Measurements from ENCODE around the gene HOXD12.

HOXD12 gene

DNA sequence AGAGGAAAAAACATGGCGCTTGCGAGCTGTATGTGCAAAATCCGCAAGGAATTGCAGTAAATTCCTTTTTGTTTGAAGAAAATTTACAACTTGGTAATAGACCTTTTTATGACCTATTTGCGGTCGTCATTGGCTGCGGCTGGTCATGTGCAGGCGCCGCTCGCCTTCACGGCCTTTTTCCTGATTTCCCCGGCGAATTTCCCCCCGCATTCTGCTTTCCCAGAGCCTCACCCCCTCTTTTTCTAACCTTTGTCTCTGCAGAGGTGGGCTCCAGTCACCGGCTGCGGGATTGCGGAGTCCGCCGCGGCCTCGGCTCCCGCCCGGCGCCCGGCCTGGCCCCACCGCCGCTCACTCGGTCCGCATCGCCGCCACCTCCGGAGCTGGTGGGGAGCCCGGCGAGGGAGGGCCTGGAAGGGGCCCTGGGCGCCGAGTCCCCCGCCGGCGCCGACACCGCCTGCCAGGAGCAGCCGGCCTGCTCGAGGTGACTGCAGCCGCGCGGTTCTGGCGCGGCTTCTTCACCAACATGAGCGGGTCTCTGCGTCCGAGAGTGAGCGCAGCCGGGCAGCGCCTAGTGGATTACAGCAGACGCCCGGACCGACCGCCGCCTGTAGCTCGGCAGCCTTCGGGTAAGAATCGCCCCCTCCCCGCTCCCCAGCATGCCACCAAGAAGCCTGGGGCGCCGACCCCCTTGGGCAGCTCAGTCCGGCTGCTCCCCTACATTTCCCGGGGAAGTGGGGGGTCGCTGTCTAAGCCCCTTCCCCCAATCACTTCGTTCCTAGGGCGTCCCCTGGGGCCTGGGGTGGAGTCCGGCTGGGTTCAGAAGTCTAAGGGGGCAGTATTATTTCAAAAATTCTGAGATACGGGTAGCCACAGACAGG is 37.0 kb downstream of the HOXD12 start:
- peak; percentile 79 for DNase-seq

- DNase-seq: no peak
These were observed 37.6 kb downstream of the HOXD12 start for GRCh38 chr2:176137252-176137580.

GRCh38 chr2:176137906-176138305 is 38.3 kb downstream of the HOXD12 start:
- no peak for DNase-seq

GRCh38 chr2:176138526-176138922 is 38.9 kb downstream of the HOXD12 start:
- DNase-seq: no peak

GRCh38 chr2:176138923-176139660 is 39.5 kb downstream of the HOXD12 start:
- no peak for DNase-seq

- peak; percentile 81 for DNase-seq
These were observed 40.3 kb downstream of the HOXD12 start for GRCh38 chr2:176139661-176140512.

DNA sequence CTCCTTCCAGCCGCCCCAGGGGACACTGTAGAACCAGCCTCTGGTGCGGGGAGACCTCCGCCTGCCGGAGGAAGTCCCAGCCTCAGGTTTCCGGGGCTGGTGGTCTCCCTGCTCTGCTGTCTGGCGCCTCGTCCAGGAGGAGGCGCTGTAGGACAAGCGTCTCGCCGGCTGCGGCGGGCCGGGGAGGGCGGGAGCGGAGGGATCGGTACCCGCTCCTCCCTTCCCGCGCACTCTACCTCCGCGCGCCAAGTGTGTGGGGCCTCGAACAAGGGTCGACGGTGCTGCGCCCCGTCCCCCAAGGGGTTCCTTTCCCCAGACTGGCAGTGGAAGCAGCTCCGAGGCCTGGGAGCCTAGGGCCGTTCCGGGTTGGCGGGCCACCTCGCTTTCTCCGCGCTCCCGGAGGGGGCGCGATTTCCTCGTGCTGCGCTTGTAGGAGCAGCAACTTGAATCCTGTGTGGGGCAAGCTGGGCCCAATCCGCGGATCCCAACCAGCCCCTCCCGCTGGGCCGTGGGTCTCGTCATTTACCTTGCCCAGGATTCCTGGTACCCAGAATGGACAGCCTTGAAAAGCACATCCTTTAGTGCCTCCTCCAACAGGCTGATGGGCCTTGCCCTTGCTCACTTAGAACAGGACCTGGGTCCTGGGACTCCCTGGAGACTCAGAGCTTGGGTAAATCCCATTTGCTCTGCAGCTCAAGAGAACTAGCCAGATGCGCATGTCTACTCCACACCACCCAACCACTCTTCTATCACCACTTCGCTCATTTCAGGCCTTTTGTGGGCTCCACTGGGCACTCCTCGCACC is 41.1 kb downstream of the HOXD12 start:
- DNase-seq: peak; percentile 92

GRCh38 chr2:176142281-176142680 is 42.7 kb downstream of the HOXD12 start:
- no peak for DNase-seq

GRCh38 chr2:176145085-176145969 is 45.7 kb downstream of the HOXD12 start:
- no peak for DNase-seq

DNA sequence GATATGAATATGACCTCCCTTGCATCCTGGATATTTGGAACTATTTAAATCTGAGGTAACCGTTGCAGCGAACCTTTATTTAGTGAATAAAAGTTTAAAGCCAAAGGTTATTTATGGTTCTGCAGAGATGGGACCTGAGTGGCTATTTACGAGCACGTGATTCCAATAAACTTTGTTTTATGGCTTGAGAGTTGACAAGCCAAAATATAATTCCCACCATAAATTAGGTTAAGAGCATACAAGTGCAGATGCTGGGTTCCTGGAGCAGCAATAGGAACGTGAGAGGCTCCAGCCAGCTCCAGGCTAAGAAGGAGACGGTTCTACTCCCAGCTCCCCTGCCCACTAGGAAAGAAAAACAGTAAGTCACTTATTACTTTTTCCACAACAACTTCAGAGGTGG is 46.5 kb downstream of the HOXD12 start:
- DNase-seq: no peak

GRCh38 chr2:176146645-176147044 is 47.0 kb downstream of the HOXD12 start:
- no peak for DNase-seq

DNA sequence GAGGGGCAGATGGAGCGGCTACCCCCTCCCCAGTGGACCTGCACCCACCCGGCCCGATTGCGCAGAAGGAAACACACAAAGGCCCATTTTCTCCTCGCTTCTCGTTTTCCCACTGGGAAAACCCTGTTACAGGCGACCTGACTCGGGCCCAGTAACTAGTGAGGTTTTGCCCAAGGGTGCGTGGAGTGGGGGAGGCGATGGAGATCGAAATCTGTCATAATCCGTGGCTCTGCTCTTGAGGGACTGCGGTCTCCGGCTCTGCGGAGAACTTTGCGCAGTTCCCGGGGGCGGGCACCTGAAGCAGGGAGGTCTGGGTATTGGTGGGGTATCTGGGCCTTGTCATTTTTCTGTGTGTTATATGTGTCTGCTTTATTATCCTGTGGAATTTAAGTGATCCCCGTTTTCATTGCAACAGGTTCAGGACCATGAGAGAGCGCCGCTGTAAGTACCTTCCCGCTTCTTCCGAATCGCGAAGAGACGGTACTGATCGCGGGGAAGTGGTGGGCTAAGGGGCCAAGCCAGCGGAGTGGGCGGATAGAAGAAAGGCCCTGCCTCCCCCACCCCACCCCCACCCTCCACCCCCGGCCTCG is 47.7 kb downstream of the HOXD12 start:
- no peak for DNase-seq

- no peak for DNase-seq
These were observed 48.4 kb downstream of the HOXD12 start for GRCh38 chr2:176147800-176148496.

GRCh38 chr2:176148751-176149421 is 49.3 kb downstream of the HOXD12 start:
- no peak for DNase-seq

DNA sequence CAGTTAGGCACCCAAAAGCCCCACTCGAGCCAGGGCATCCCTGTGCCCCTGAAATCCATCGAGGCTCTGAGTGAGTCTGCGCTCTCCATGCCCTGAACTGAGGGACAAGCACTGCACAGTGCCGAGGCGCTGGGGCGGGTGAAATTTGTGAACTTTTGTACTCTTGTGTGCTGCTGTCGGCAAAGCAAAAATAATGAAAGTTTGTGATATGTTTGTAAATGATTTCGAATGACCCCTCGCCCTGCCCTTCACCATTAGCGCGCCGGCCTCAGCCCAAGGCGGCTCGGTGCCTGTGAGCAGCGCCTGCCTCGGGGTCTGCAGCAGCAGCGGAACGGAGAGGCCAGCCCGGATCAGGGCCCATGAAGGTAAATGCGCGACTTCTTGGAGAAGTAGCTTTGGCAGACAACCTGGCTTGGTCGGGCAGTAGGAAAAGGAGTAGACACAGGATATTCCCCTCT is 49.9 kb downstream of the HOXD12 start:
- DNase-seq: no peak

- DNase-seq: no peak
These were observed 50.5 kb downstream of the HOXD12 start for GRCh38 chr2:176149939-176150583.

DNA sequence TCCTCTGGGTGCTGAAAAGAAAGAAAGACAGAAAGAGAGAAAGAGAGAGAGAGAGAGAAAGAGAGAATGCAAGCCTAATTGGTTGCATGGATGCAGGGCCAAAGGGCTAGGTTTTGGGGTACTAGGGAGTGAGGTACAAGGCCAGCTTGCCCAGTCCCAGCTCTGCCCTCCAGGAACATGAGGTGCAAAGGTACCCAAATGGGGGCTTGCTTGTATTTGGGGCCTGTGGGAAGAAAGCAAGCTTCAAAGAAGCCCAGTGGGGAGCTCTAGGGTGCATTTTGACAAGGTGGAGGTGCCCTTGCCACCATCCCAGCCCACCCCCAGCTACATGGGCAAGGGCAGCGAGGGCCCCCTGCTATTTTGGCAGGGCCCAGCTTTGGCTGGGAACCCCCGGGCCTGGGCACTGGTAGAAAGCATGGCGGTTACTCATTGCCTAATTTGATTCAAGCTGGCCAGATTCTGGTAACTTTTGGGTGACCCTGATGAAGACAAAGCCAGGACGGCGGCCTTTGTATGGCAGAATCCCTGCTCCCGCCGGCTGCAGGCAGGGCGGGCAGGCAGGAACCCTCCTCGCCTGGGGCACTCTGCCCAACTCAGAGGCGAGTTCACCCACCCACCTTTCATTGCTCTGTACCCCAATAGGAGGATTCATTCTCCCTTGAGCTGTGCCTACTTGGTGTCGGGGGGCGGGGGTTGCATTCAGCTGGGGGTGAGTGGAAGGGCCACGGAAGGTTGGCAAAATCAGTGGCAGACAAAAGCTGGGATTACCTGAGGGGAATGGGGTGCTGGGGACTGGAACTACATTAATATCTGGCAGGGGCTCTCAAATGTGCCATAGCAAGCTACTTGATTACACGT is 51.2 kb downstream of the HOXD12 start:
- DNase-seq: no peak

Data from right hindlimb (tissue), 1 donor.